GM21447 (cell line): Measurements from ENCODE around the gene PLEKHD1.
A peak's percentile ranks its signal among the peaks of the same experiment; 100 is the strongest.
"Not testable (repeated sequence)": the region's sequence is repeated elsewhere in the genome, so short reads cannot be mapped to it uniquely, and the experiment has no call there.

Experiments used
- ATAC-seq: cut with Tn5 transposase; IDR thresholded peaks from one replicate; pipeline ENCODE4 v1.9.1; 2021; ENCODE audit not compliant: unreplicated experiment

PLEKHD1 gene

DNA sequence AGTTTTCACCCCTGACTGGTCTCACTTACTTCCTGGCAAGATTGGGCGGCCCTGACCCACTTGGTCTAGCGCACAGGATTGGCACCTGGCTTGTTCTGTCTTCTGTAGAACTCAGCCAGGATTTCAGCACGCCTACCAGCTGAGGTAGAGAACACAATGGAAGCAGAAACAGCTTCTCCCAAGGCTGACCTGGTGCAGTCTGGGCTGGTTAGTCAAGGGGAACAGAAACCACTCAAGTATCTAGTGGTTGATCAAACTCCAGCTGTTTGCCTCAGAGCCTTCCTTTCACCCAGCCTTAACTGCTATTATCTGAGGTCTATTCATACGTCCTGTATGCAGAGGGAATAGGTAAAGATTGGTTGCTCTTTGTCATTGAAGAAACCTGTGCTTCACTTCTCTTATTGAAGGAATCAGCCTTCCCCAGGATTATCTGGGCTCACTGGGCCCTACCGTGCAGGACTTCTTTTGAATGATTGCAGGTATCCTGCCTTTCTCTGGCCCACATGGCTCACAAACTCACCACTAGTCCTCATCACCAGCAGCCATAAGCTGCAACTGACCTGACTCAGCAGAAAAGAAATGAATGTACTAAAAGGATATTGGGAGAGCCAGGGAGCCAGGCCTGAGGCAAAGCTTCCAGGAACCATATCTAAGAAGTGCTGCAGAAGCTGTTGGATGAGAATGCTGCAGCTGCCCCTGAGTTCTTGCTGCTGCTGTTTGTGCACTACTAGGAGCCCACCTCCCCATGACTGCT lies 2.5 kb upstream of the PLEKHD1 start:
- peak; percentile 96 for ATAC-seq

DNA sequence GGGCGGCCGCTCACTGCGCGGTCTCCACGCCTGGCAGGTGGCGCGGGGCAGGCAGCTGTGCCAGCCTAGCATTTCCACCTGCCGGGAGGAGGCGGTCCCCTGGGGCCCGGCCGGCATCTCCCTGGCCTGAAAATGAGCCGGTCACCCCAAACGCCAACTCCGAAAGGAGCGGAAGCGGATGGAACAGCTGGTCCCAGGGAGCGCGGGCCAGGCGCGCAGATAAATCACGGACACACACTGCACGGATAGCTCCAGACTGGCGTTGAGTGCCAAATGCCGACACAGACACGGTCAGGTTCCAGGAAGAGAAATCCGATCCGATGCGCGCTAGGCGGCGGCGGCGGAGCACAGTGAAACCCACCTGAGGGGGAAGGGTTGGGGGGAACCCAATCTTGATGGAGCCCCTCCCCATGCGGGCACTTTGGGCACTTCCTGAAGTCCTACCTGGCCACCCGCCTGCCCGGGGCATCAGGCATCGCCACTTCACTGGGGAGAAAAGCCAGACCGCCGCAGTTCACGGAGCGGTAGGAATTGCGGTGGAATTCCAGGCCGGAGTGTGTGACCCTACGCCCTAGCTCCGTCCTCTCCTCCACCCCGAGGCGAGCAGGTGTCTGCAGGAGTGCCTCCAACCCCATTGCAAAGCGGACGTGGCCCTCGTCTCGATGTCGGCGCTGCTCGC lies 624 bp upstream of the PLEKHD1 start:
- no peak for ATAC-seq

DNA sequence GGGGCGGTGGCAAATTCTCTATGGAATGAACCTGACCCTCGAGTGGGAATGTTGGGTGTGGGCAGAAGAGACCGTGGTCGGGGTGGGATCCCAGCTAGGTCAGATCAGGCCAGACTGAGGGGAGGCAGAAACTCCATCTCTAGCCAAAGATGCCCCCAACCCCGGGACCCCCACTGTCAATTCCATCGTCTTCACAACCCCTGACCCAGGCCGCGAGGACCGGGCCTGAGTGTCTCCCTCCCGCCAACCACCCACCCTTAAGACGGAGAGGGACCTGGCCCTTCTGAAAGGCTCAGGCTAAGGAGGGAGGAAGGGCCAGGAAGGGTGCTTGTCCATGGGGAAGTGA lies 760 bp downstream of the PLEKHD1 start:
- no peak for ATAC-seq

DNA sequence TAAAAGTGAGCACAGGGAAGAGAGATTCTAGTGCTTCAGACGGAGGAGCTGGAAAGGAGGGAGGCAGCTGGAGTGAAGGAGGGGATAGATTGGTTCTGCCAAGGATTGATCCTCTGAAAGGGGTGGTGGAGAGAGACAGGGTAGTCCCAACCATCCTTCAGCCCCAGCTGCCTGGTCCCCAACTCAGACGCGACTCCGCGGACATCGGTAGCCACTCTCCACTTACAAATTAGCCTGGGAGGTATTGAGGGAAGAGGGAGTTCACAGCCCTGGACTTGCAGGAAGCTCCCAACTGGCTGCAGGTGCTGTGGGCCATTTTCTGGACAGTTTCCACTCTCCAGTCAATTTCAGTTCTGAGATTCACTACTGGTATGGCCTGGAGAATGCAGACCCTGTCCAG lies 1.2 kb downstream of the PLEKHD1 start:
- no peak for ATAC-seq

DNA sequence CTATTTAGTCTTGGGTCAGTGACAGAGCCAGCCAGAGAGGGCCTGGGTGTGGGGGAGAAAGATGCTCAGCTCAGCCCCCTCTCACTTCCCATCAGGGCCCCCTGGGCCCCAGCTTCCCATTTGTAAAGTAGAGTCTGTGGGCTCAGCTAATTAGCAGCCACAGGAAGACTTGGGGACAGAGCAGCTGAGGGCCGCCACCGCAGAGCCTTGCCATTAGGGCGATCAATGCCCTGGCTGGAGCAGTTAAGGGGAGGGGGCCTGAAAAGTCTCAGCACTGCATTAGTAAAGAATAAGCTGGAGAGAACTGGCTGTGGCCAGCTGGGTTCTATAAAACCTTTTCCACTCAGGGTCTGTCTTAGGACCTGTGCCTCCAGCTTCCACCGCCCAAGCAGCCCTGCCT lies 2.7 kb downstream of the PLEKHD1 start:
- ATAC-seq: no peak

DNA sequence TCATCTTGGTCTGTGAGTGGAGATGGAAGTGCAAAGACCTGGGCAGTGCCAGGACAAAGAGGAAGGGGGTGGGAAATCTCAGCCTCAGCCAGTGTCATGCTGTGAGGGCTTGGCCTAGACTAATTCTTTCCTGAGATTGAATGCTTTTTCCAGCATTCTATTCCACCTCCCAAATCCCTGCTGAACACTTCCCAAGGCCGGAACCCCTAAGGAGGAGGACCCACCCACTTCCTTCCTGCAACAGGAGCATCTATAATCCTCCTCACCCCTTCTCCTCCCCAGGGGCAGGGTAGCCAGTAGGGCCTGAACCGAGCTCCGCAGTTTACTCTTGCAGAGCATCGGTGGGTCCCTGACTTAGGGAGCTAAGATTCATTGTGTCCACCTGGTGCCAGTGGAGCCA lies 3.2 kb downstream of the PLEKHD1 start:
- ATAC-seq: no peak

DNA sequence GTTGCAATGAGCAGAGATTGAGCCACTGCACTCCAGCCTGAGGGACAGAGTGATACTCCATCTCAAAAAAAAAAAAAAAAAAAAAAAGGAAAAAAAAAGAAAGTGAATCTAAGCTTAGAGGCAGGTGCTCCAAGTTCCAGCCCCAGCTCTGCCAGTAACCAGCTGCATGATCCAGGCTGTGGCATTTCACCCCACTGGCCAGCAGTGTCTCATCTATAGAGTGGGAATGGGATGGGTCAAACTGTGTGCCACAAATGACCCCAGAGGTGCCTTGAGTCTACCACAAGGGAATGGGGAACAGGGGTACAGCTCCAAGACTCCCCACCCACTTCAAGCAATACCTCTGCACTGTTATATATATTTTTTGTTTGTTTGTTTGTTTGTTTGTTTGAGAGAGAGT lies 5.0 kb downstream of the PLEKHD1 start:
- no peak for ATAC-seq

DNA sequence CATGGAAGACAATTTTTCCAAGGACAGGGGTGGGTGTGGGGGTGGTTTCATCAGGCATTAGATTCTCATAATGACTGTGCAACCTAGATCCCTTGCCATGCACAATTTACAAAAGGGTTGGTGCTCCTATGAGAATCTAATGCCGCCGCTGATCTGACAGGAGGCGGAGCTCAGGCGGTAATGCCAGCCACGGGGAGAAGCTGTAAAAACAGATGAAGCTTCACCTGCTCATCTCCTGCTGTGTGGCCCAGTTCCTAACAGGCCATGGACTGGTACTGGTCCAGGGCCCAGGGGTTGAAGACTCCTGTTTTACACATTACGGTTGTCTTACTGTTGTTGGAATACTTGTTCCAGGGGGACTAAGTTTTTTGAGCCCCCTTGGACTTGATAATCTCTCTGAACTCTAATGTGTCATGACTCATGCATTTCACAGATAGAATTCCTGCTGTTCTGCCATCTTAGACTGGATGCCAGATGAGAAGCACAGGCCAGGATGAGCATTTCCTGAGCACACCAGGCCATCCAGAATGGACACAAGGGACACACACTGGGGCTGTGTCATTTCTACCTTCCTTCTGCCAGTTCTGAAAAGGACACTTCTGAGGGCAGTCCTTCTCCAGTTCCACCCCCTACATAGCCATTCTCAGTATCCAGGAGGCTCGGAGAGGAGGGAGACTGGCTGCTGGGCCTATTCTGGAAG lies 5.8 kb downstream of the PLEKHD1 start:
- ATAC-seq: no peak

DNA sequence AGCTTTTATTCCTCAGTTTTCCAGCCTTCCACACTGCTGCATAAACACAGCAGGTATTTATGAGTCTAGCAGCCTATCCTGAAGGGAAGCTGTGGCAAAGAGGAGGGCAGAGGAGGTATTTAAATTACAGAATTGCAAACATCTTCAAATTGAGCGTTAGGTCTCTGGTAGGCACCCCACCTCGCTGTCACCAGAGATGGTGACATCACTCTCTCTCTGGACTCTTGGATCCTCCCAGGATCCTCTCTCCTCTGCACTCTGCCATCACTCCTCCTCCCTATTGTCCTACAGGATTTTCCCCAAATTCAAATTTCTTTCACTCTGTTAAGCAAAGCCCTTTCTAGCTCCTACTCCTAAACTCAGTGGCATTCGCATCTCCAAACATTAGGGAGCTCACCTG lies 6.7 kb downstream of the PLEKHD1 start:
- no peak for ATAC-seq

DNA sequence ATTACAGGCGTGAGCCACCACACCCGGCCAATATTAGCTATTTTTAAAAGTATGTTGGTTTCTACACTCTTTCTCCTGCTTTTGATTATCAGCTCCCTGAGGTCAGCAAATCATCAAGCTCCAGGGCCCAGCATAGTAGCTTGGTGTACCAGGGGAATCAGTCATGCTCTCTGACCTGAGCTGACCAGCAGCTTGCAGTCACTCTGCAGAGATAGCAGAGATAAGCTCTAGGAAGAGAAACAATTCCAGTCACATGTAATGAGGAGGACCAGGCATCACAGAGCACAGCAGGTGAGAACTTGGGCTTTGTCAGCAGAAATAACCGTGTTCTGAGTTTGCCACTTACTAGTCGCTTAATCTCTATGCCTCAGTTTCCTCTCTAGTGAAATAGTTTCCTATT lies 8.5 kb downstream of the PLEKHD1 start:
- ATAC-seq: no peak

DNA sequence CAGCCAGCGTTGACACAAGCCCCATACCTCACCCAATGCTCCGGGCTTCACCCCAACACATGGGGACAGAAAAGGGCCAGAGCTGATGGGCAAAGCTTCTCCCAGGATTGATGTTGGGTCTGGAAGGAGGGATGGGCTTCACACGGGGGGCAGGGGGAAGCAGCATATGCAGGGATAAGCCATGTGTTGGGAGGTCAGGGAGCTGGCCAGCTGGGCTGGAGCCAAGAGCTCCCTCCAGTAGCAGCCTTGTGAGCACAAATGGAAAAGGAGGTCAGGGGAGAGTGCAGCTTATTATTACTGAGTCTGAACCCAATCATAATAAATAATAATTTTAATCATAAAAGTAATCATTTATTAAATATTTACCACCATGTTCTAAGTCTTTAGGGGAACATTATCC lies 9.3 kb downstream of the PLEKHD1 start:
- no peak for ATAC-seq

DNA sequence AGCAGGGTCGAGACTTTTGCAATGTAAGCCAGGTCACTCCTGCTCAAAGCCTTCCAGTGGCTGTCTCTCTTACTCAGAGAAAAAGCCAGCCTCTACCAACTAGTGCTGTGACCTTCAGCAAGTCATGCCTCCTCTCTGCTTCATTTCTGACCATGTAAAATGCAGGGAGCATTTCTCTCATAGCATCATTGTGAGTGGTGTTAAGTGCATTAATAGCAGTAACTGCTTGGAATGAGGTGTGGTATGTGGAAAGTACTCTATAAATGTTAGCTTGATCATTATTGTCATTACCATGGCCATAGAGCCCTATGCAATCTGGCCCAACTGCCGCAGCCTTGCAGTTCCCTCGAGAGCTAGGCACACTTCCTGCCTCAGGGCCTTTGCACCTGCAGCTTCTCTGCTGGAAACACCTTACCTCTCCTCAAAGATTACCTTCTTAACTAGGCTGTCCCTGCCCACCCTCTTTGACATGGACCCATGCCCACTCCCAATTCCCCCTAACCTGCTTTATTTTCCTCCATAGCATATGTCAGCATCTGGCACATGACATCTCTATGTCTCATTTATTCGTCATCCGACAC lies 10.9 kb downstream of the PLEKHD1 start:
- ATAC-seq: no peak

DNA sequence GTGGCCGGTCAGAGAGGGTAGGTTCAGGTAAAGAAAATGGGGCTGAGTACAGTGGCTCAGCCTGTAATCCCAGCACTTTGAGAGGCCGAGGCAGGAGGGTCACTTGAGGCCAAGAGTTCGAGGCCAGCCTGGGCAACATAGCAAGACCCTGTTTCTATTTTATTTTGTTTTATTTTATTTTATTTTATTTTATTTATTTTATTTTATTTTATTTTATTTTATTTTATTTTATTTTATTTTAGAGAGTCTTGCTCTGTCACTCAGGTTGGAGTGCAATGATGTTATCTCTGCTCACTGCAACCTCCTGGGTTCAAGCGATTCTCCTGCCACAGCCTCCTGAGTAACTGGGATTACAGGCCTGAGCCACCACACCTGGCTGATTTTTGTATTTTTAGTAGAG lies 13.3 kb downstream of the PLEKHD1 start:
- not testable (repeated sequence) for ATAC-seq

DNA sequence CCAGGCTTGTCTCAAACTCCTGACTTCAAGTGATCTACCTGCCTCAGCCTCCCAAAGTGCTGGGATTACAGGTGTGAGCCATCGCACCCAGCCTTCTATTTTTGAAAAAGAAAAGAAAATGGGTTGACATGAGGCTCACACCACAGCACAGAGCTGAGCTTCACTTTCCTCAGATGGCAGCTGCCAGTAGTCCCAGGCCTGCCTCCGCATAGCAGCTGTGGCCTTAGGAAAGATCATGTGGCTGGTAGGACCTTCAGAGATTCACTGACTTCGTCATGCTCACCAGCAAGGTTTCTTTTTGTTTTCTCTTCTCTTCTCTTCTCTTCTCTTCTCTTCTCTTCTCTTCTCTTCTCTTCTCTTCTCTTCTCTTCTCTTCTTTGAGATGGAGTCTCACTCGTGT lies 13.8 kb downstream of the PLEKHD1 start:
- not testable (repeated sequence) for ATAC-seq

DNA sequence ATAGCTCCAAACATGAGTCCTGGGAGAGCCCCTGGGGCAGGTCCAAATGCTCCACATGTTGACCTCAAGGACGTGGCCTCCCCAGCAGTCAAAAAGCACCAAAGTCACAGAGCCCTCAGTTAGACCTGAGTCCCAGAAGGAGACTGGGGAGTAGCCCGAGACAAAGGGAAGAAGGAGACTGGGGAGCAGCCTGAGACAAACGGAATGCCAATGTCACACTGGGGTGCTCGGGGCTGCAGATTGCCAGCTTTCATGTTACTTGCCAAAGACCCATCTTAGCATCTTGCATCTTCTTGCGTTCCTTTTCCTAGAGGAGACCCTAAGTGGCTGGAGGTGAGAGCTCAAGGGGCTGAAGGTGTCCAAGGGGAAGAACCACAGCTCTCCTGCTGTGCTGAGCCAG lies 14.9 kb downstream of the PLEKHD1 start:
- no peak for ATAC-seq

DNA sequence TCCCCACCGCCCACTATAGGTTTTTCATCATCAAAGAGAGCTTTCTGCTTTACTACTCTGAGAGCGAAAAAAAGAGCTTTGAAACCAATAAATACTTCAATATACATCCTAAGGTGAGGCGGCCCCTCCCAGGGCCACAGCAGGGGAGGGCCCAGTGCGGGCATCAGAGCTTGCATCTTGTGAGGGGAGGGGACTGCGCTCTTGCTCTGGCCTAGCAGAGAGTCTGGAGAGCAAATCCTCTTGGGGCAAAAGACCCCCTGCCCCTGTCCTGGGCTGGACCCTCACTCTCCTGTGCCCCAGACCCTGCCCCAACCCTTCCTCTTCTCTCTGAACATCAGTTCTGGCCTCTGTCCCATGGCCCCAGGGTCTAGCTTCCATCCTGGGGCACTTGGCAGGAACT lies 15.6 kb downstream of the PLEKHD1 start:
- no peak for ATAC-seq

DNA sequence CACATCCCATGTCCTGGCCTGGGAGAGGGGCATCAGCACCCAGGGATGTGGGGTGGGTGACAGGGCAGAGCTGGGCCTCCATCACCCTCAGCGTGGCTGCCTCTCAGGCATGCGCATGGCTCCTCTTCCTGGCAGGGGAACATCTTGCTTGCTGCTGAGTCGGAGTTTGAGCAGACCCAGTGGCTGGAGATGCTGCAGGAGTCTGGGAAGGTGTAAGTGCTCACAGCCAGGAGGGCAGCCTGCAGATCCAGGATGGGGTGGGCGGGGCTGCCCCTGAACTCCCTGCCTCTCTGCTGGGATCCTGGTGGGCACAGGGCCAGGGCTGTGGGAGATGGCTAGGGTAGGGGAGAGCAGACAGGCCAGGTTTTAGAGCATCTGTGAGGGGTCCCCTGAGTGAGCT lies 16.2 kb downstream of the PLEKHD1 start:
- no peak for ATAC-seq

DNA sequence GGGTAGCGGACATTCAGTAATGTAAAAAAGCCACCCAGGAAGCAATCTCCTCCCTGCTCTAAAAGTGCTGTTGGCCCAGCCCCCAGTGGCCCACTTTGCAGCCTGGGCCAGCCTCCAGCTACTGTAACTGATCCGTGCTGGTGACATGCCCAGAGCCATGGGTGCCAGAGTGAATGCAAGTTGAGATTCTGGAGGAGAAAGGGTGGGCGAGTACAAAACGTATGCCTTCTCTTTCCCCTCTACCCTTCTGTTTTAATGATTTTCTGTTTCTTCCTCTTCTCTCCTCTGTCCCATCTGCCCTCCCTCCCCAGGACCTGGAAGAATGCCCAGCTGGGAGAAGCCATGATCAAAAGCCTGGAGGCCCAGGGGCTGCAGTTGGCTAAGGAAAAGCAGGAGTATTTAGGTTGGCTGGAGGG lies 16.9 kb downstream of the PLEKHD1 start:
- ATAC-seq: no peak

DNA sequence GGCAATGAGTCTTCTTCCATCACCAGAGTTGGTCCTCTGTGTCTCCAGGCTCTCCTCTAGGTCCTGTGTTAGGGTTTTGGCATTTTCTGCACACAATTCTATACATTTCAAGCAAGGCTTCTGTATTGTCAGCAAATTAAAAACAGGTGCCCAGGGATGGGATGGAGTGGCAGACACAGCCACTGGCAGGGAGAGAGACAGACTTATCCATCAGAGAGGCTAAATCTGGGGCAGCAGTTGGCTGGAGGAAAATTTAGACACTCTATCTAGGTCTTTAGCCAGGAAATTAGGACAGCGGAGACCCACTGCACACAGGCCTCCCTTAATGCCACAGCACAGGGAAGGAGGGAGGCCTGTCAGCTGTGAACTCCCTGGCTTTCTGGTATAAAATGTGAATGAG lies 20.2 kb downstream of the PLEKHD1 start:
- no peak for ATAC-seq

DNA sequence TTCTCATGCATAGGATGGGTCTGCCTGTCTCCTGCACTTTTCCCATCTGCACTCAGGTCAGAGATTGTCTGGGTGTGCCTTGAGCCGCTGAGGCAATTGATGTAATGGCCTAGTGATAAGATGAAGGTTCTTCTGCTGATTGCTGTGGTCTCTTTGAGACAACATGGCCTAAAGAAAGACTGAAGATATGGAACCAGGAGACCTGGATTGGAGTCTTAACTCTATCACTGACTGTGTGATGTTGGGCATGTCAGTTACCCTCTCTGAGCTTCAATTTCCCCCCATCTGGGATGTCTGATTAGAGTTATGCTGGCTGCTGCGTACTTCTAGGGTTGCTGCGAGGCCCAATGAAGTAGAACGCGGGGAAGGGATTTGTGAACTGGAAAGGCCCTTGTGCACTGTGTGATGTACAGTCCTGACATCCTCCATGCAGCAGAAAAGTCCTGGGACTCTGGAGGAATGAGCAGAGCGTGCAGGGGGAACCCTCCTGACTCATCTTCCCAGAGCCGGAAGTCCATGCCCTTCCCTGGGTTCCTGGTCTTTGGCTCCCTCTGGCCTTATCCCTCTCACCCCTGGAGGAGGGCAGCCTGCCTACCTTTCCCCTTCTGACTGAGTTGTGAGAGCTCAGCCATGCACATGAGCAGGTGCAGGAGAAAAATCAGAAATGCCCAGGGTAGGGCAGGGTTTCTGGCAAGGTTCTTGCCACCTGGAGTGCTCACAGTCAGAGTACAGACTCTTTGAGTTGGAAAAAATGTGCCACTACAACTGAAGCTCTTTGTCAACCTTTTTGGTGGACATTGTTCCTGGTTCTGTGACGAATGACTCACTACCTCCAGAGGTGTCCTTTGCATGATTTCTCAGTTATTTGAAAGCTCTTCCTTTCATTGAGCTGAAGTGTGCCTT lies 21.1 kb downstream of the PLEKHD1 start:
- ATAC-seq: no peak

DNA sequence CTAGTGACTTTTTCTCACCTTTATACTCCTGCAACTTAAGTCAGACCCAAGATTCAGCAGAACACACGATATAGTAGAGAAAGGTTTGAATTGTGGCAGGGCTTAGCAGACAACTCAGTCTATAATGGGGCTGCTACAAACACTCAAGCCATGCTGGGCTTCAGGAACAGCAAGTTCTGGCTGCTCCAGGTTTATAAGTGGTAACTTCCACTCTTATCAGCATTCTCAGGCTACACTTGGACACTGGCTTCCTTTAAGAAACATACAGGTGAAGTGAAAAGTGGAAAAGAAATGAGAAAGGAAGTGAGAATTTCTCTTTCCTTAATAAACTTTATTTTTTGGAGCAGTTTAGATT lies 21.7 kb downstream of the PLEKHD1 start:
- no peak for ATAC-seq
